Activated CD4-positive, alpha-beta T cell treated with anti-CD3 and anti-CD28 coated beads, Interleukin-2, amount 50 U/mL, for 16 hours (primary cell): Measurements from ENCODE around the gene DNAI7.

Source experiments
- DNase-seq: peaks from one replicate; pipeline ENCODE4 v3.0.0-alpha.2; 2020

Gene DNAI7

GRCh38 chr12:25182765-25183164 is 12.2 kb downstream of the DNAI7 start:
- DNase-seq = no peak

DNA sequence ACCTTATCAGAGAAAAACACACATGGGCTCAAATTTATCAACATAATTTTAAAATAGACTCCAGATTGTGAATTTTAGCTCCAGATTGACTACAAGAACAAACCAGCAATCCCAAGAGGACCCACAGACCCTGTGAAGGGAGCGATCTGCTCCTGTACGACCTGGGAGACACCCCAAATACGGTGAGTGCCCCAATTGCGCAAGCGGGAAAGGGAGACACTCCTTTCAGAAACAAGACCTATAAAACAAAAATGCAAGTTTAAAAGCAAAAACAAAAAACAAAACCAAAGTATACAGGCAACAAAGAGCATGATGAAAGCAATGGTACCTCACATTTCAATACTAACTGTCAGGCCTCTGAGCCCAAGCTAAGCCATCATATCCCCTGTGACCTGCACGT is 32.1 kb downstream of the DNAI7 start:
- DNase-seq = no peak

DNA sequence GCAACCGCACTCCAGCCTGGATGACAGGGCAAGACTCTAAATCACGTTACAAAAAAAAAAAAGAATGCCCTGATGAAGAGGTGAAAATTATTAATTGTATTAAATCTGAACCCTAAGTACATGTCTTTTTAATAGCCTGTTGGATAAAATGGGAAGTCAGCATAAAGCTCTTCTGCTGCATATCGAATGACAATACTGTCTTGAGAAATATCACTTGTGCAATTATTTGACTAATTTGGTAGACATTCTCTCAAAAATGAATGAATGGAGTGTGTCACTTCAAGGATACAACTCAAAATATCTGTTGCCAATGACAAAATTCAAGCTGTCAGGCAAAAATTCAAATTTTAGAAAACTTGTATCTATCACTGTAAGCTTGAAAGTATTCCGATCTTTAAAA is 38.9 kb downstream of the DNAI7 start:
- DNase-seq = no peak

DNA sequence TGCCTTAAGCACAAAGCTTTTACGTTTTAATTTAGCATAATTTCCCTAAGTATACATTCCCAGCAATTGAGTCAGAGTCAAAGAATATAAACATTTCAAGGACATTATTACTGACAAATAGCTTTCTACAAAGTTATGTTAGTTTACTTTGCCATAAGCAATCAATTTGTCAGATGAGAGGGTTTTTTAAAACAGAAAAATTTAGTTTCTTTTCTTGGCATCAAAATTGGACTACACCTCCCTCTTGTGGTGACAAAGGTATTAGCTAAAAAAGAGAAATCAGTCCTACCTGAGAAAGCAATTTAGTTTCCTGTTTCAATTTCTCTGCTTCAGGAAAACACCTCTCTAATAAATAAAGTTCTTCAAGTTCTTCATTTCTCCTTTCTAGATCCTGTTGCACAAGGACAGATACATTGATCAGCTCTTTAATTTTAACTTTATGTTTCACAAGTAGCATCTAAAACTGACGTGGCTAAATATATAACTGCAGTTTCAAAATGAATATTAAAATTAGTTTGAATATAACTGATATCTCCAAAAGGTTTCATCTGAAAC is 39.9 kb downstream of the DNAI7 start:
- peak; percentile 47 for DNase-seq

GRCh38 chr12:25152055-25152454 is 42.9 kb downstream of the DNAI7 start:
- DNase-seq = no peak

- no peak for DNase-seq
These were observed 43.5 kb downstream of the DNAI7 start for GRCh38 chr12:25151476-25151875.

DNA sequence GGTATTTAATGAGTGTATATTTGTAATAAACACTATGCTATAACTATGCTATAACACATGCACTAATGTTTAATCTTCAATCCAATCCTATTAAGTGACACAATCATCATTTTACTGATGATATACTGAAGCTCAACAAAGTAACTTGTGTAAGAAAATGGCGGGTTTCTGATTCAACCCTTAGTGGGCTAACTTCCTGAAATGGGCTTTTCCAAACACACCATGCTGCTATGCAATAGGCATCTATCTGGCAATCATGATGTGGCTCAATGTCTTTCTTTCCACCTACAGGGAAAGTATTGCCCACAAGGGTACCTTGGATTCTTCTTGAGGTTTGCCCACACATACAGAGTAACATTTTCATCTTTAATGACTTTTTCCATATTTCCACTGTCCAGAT is 48.3 kb downstream of the DNAI7 start:
- DNase-seq = no peak

DNA sequence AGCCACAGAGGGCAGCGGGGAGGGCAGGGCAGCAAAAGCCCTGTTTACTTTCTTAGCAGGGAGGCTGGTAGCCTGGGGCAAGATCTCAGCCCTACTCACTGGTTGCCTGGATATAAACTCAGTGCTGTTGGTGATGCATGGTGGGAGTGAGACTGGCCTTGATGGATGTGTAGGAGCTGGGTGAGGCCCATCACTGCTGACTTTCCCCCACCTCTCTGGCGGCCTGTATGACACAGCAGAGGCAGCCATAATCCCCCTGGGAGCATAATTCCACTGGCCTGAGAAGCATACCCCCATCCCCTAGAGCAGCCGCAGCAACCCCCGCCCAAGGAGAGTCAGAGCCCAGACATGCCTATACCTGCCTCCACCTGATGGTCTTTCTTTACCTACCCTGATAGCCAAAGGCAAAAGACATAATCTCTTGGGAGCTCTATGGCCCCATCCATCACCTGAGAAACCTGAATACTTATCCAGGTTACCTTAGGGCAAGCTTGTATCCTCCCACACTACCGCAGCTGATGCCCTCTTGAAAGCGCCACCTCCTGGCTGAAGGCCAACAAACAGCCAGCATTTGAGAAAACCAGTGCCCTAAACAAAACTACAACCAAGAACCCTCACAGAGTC is 59.3 kb downstream of the DNAI7 start:
- DNase-seq = no peak

- DNase-seq = no peak
These were observed 63.7 kb downstream of the DNAI7 start for GRCh38 chr12:25131270-25131669.

- DNase-seq = peak; percentile 40
These were observed 64.2 kb downstream of the DNAI7 start for GRCh38 chr12:25130741-25131188.

- DNase-seq = no peak
These were observed 68.2 kb downstream of the DNAI7 start for GRCh38 chr12:25126746-25127145.

DNA sequence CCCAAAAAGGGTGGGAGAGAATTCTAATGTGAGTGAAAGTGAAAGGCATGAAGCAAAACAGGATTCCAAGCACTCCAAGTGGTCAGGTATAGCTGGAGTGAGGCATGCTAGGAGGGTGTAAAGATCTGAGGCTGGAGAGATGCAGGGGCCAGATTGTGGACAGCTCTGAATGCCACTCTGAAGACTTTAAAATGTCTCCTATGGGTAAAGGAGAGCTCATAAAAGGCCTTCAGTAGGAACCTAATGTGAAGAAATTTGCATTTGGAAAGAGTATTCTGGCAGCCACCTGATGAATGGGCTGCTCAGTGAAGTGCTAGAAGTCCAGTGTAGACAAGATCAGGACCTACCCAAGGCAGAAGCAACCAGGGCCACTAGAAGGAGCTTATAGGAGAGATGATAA is 68.9 kb downstream of the DNAI7 start:
- DNase-seq = no peak

DNA sequence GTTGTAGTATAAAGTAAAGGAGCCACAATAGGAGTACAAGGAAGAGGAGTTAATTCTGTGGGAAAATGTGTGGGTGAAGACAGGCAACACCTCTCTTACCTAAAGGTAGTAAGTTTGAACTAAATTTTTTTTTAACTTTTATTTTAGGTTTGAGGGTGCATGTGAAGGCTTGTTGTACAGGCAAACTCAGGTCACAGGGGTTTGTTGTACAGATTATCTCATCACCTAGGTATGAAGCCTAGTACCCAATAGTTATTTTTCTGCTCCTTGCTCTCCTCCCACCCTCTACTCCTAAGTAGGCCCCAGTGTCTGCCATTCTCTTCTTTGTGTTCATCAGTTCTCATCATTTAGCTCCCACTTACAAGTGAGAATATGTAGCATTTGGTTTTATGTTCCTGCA is 70.5 kb downstream of the DNAI7 start:
- DNase-seq = no peak

DNA sequence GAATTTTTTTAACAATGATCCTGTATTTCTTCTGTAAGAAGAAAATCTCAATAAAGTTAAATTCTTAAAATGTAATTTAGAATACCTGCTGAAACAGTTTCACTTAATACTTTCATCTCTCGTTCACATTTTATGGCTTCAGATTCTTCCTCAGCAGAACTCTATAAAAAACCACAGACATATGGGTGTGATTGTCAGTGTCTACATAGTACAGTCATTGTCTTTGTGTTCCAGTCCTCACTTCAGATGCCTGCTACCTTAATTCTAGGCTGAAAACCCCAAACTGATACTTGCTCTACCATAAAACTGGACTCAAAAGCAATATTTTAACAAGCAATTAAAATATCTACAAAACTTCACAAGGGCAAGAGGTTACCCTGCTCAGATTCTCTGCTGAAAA is 71.8 kb downstream of the DNAI7 start:
- DNase-seq = no peak

DNA sequence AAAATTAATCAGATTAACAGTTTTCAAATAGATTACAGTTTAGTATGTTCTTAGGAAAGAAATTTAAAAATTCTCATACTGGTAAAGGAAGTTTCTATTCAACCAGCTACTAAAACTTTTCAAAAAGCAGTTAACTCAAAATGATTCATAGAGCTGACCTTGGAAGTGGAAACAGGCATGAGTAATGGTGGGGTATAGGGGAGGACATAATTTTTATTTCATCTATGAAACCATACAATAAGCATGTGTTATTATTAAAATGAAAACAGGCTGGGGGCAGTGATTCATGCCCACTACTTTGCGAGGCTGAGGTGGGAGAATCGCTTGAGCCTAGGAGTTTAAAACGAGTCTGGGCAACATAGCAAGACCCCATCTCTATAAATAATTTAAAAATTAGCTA is 73.0 kb downstream of the DNAI7 start:
- DNase-seq = no peak

DNA sequence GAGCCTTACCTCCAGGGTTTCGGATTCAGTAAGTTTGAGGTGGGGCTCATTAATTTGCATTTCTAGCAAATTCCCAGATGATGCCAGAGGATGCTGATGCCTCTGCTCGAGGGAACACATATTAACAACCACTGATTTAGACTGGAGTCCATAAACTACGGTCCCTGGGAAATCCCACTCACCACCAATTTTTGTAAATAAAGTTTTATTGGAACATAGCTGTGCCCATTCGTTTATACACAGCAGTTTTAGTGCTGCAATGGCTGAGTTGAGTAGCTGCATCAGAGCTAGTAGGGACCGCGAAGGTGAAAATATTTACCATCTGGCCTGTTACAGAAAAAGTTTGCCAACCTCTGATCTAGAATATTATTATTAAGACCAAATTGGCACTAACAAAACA is 73.8 kb downstream of the DNAI7 start:
- no peak for DNase-seq

- DNase-seq = no peak
These were observed 75.9 kb downstream of the DNAI7 start for GRCh38 chr12:25119020-25119419.

GRCh38 chr12:25115677-25116076 is 79.3 kb downstream of the DNAI7 start:
- DNase-seq = no peak

DNA sequence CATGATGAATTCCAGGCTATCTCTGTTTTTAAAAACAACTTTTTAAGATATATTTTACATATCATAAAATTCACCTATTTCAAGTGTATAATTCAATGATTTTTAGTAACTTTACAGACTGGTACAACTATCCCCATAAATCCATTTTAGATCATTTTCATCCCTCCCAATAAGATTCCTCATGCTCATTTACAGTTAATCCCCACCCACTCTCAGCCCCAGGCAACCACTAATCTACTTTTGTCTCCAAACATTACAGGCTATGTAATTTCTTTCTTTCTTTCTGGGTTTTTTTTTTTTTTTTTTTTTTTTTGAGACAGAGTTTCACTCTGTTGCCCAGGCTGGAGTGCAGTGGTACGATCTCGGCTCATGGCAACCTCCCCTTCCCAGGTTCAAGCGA is 81.3 kb downstream of the DNAI7 start:
- no peak for DNase-seq

GRCh38 chr12:25110260-25110659 is 84.7 kb downstream of the DNAI7 start:
- no peak for DNase-seq

- DNase-seq = peak; percentile 10
These were observed 87.0 kb downstream of the DNAI7 start for GRCh38 chr12:25107920-25108319.

GRCh38 chr12:25106818-25107217 is 88.1 kb downstream of the DNAI7 start:
- DNase-seq = no peak

GRCh38 chr12:25102402-25102801 is 92.6 kb downstream of the DNAI7 start:
- DNase-seq = no peak

- DNase-seq = no peak
These were observed 93.9 kb downstream of the DNAI7 start for GRCh38 chr12:25101092-25101445.
